Activated CD4-positive, alpha-beta T cell treated with anti-CD3 and anti-CD28 coated beads, Interleukin-2, amount 50 U/mL, for 24 hours (primary cell): Measurements from ENCODE around the gene GRIN2A.

Source experiments
- DNase-seq, 2 donors: peaks; one replicate each; pipeline ENCODE4 v3.0.0-alpha.2; 2020; ENCODE audit warnings: low read depth in 1 of 2, low spot score in 1 of 2

The GRIN2A gene

GRCh38 chr16:9971907-9972306 is 210.3 kb downstream of the GRIN2A start:
- no peak for DNase-seq

- no peak for DNase-seq
Measured at GRCh38 chr16:9970796-9971195, 211.4 kb downstream of the GRIN2A start.

GRCh38 chr16:9970244-9970643 is 212.0 kb downstream of the GRIN2A start:
- no peak for DNase-seq

- no peak for DNase-seq
Measured at GRCh38 chr16:9969580-9969979, 212.6 kb downstream of the GRIN2A start.

GRCh38 chr16:9966569-9967157 is 215.6 kb downstream of the GRIN2A start:
- no peak for DNase-seq

- no peak for DNase-seq
Measured at GRCh38 chr16:9965079-9965478, 217.1 kb downstream of the GRIN2A start.

GRCh38 chr16:9964426-9964825 is 217.8 kb downstream of the GRIN2A start:
- no peak for DNase-seq

- no peak for DNase-seq
Measured at GRCh38 chr16:9957433-9957832, 224.8 kb downstream of the GRIN2A start.

GRCh38 chr16:9957002-9957401 is 225.2 kb downstream of the GRIN2A start:
- no peak for DNase-seq

GRCh38 chr16:9955677-9956076 is 226.6 kb downstream of the GRIN2A start:
- no peak for DNase-seq

GRCh38 chr16:9953908-9954570 is 228.2 kb downstream of the GRIN2A start:
- DNase-seq = no peak

GRCh38 chr16:9950658-9951057 is 231.6 kb downstream of the GRIN2A start:
- no peak for DNase-seq

- no peak for DNase-seq
Measured at GRCh38 chr16:9949396-9949795, 232.8 kb downstream of the GRIN2A start.

- DNase-seq = no peak
Measured at GRCh38 chr16:9948933-9949332, 233.3 kb downstream of the GRIN2A start.

- no peak for DNase-seq
Measured at GRCh38 chr16:9946022-9946720, 236.1 kb downstream of the GRIN2A start.

- DNase-seq = no peak
Measured at GRCh38 chr16:9943121-9943520, 239.1 kb downstream of the GRIN2A start.

GRCh38 chr16:9941245-9941644 is 241.0 kb downstream of the GRIN2A start:
- no peak for DNase-seq

GRCh38 chr16:9934723-9935508 is 247.3 kb downstream of the GRIN2A start:
- DNase-seq = no peak

GRCh38 chr16:9932919-9933653 is 249.1 kb downstream of the GRIN2A start:
- DNase-seq = no peak

GRCh38 chr16:9932000-9932399 is 250.2 kb downstream of the GRIN2A start:
- no peak for DNase-seq

- no peak for DNase-seq
Measured at GRCh38 chr16:9929836-9930235, 252.4 kb downstream of the GRIN2A start.
